Prostate gland (tissue), 2 donors: ENCODE results near the gene PRCP.

Experiments
- POLR2A ChIP-seq: fragments of 450-650 bp; IDR thresholded peaks from one replicate; pipeline ENCODE4 v1.6.1; 2016; ENCODE audit warnings: antibody characterized with exemption, mild to moderate bottlenecking
- TF ChIP-seq, protein P1 (sequence below), 4 experiments: fragments of 200-600 bp in 2 of 4; fragments of 450-650 bp in 2 of 4; sonication (generic) in 2 of 4; IDR thresholded peaks; 1 replicate in 3 of 4; 2 replicates in 1 of 4; pipeline ENCODE4 v1.5.1; 2016 to 2019; ENCODE audit warnings: antibody characterized with exemption in 4 of 4, mild to moderate bottlenecking in 2 of 4, moderate library complexity in 2 of 4

DNA sequence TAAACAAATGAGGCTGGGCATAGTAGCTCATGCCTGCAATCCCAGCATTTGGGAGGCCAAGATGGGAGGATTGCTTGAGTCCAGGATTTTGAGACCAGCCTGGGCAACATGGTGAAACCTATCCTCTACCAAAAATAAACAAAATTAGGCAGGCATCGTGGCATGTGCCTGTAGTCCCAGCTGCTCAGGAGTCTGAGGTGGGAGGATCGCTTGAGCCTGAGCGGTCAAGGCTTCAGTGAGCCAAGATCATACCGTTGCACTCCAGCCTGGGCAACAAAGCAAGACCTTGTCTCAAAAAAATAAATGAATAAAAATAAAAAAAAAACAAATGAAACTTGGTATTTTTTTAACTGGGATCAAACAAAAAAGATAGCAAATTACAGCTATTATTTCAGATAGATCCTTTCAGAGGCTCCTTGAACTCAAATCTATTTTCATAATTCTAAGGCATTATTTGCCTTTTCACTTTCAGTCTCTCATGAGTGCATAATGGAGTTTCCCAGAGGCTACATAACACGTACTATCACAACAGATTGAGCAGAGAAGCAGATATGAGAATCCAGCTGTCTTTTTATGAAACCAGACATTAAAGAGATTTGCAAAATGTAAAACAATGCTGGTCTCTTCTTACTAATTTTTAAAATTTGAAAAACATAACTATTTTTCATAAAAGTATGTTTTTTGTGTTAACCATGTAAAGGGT lies 24.4 kb upstream of the PRCP start:
- TF ChIP-seq, protein P1, sequence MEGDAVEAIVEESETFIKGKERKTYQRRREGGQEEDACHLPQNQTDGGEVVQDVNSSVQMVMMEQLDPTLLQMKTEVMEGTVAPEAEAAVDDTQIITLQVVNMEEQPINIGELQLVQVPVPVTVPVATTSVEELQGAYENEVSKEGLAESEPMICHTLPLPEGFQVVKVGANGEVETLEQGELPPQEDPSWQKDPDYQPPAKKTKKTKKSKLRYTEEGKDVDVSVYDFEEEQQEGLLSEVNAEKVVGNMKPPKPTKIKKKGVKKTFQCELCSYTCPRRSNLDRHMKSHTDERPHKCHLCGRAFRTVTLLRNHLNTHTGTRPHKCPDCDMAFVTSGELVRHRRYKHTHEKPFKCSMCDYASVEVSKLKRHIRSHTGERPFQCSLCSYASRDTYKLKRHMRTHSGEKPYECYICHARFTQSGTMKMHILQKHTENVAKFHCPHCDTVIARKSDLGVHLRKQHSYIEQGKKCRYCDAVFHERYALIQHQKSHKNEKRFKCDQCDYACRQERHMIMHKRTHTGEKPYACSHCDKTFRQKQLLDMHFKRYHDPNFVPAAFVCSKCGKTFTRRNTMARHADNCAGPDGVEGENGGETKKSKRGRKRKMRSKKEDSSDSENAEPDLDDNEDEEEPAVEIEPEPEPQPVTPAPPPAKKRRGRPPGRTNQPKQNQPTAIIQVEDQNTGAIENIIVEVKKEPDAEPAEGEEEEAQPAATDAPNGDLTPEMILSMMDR (IDR thresholded peaks at IDR 0.05) = no peak
- no peak for TF ChIP-seq POLR2A
